GM12865 (cell line): Measurements from ENCODE around the gene VAMP8.

Experiments used
- DNase-seq: peaks from one replicate; pipeline ENCODE4 v3.0.0; 2010; ENCODE audit warnings: low read depth
- H3K4me3 ChIP-seq: 2 replicates; pipeline ENCODE4 v1.5.1; 2011; ENCODE audit warnings: mild to moderate bottlenecking, low read depth, low read length, control low read depth
- TF ChIP-seq, protein P1 (sequence below): IDR thresholded peaks from 2 replicates; pipeline ENCODE4 v1.5.1; 2011; ENCODE audit warnings: low read length, control low read depth, low read depth, inconsistent platforms; ENCODE audit not compliant: insufficient read depth; ENCODE audit errors: missing control alignments

The VAMP8 gene

GRCh38 chr2:85628658-85629057 lies 51.3 kb downstream of the VAMP8 start:
- peak; percentile 56 for DNase-seq
- H3K4me3 ChIP-seq = no peak overlapping the region
- TF ChIP-seq, protein P1, sequence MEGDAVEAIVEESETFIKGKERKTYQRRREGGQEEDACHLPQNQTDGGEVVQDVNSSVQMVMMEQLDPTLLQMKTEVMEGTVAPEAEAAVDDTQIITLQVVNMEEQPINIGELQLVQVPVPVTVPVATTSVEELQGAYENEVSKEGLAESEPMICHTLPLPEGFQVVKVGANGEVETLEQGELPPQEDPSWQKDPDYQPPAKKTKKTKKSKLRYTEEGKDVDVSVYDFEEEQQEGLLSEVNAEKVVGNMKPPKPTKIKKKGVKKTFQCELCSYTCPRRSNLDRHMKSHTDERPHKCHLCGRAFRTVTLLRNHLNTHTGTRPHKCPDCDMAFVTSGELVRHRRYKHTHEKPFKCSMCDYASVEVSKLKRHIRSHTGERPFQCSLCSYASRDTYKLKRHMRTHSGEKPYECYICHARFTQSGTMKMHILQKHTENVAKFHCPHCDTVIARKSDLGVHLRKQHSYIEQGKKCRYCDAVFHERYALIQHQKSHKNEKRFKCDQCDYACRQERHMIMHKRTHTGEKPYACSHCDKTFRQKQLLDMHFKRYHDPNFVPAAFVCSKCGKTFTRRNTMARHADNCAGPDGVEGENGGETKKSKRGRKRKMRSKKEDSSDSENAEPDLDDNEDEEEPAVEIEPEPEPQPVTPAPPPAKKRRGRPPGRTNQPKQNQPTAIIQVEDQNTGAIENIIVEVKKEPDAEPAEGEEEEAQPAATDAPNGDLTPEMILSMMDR = no peak

DNA sequence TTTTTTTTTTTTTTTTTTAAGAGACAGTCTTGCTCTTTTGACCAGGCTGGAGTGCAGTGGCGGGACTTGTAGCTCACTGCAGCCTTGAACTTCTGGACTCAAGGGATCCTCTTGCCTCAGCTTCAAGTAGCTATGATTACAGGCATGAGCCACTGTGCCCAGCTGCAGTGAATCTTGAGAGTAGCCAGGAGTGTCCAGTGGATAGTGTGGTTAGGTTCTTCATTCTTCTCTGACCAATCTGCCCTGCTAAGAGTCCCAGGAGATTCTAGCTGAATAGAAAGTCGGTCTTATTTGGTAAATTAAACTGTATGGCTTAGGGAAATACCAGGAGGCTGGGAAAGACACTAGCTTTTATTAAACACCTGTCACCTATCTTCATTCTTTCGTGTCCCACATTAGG lies 53.9 kb downstream of the VAMP8 start:
- TF ChIP-seq, protein P1 = no peak
- H3K4me3 ChIP-seq = no peak overlapping the region
- no peak for DNase-seq
